Stomach (tissue), 9 donors: ENCODE measurements around the gene ZMIZ1. TPM values are rescaled to one million over a fixed set of nuclear protein-coding genes. Genes with fewer than 3 reads are reported as not detected.

Source experiments
- DNase-seq, 2 donors: peaks; one replicate each; pipeline versions ENCODE4 v3.0.0 to v3.0.0-alpha.2; 2013 to 2019
- H3K27ac ChIP-seq, 5 donors: fragments of 200-600 bp in 4 of 5; sonication (generic) in 4 of 5; one replicate each; pipeline ENCODE4 v1.5.1; 2013 to 2019; ENCODE audit warnings: mild to moderate bottlenecking in 1 of 5, moderate library complexity in 1 of 5
- H3K27me3 ChIP-seq, 3 donors: fragments of 200-600 bp; sonication (generic); one replicate each; pipeline ENCODE4 v1.5.1; 2017 to 2019; ENCODE audit warnings: mixed run types in 1 of 3
- H3K36me3 ChIP-seq, 4 donors: fragments of 200-600 bp; sonication (generic); 1 replicate in 3 of 4; 2 replicates in 1 of 4; pipeline ENCODE4 v1.5.1; 2016 to 2019
- H3K4me1 ChIP-seq, 4 donors: fragments of 200-600 bp; sonication (generic); one replicate each; pipeline ENCODE4 v1.5.1; 2016 to 2019
- H3K4me3 ChIP-seq, 4 donors: fragments of 200-600 bp; sonication (generic) in 3 of 4; one replicate each; pipeline ENCODE4 v1.5.1; 2016 to 2019; ENCODE audit warnings: mild to moderate bottlenecking in 1 of 4
- H3K9me3 ChIP-seq, 4 donors: fragments of 200-600 bp; sonication (generic); one replicate each; pipeline ENCODE4 v1.5.1; 2016 to 2019
- EP300 ChIP-seq: sonication (generic); formaldehyde crosslinking; IDR thresholded peaks from one replicate; pipeline ENCODE4 v1.6.1; 2017; ENCODE audit warnings: antibody characterized with exemption
- POLR2A ChIP-seq, 4 donors: fragments of 450-650 bp; IDR thresholded peaks; one replicate each; pipeline ENCODE4 v1.6.1; 2016; ENCODE audit warnings: antibody characterized with exemption in 4 of 4, control low read depth in 2 of 4, mild to moderate bottlenecking in 1 of 4, moderate library complexity in 1 of 4
- POLR2AphosphoS5 ChIP-seq, 3 donors: sonication (generic); formaldehyde crosslinking; IDR thresholded peaks; one replicate each; pipeline ENCODE4 v1.6.1; 2016; ENCODE audit warnings: antibody characterized with exemption in 3 of 3
- WGBS, 5 donors: extraction: QIAGEN DNeasy Blood & Tissue Kit in 3 of 5; methylation state at CpG; one replicate each; pipeline versions ENCODE4 v1.1.5 to v1.1.7; 2013 to 2018; 5-methylcytosine and 5-hydroxymethylcytosine counted together
- intact Hi-C: fragments of 100-400 bp; cut with DNase I; formaldehyde crosslinking; loops from one replicate; pipeline ENCODE4 v1.15.1; 2023; ENCODE audit warnings: low total_unique reads
- polyA plus RNA-seq, 3 donors: library from polyadenylated mRNA; stranded (reverse); fragments of 200-250 nt; gene quantifications; one replicate each; pipeline ENCODE4 v1.2.3, GENCODE V29; 2013
- total RNA-seq, 5 donors: library from RNA; depleted of rRNA; stranded (reverse); fragments of >200 nt; gene quantifications; one replicate each; pipeline versions ENCODE4 v1.1.0 to v1.2.3, GENCODE V29; 2014 to 2016
- TF ChIP-seq, protein P1 (sequence below), 7 experiments: fragments of 450-650 bp in 4 of 7; fragments of 200-600 bp in 3 of 7; sonication (generic) in 3 of 7; IDR thresholded peaks; one replicate each; pipeline ENCODE4 v1.5.1; 2016 to 2019; ENCODE audit warnings: antibody characterized with exemption in 7 of 7, control low read depth in 2 of 7, mild to moderate bottlenecking in 1 of 7
- donor health status: healthy with polysubstance abuse.
- donor health status: Bipolar disorder and iron deficiency.
- donor health status: healthy.

ZMIZ1 gene
- total and polyA plus RNA-seq, 8 donors: 17.7 to 103 (median 26.3) TPM

DNA sequence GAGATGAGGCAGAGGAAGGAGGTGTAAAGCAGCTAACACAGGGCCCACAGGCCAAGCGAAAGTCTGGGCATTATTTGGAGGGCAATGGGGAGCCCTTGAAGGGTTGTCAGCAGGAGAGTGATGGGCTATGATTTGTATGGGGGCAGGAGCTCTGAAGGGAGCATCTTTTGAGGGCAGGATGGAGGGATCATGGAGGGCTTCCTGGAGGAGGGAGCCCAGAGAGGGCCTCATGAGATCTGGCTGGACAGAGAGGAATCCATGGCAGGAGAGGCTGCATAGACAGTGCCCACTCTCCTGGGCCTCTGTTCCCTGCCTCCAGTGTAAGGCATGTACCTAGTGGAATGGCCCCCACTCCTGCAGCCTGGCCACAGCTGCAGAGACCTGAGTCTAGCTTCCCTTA is 141.9 kb downstream of the ZMIZ1 start:
- Histone ChIP-seq H3K9me3 (no peaks in the 10 kb centered on the region), H3K36me3 (peaks cover 74 to 100% (median 99%) of the 10 kb centered on the region in 4 donors), H3K27me3 (no peaks in the 10 kb centered on the region), H3K4me3 (no peak overlapping the region), H3K4me1 (peaks cover 0 to 9% (median 0%) of the 10 kb centered on the region in 4 donors), H3K27ac (no peak overlapping the region)
- 61 to 100% (median 98%) methylated on average over 1 of the region's 1 CpG for WGBS, 5 donors
- intact Hi-C loops: no loop called here
- DNase-seq: no peak
- TF ChIP-seq POLR2A (IDR thresholded peaks at IDR 0.05): no peak
- TF ChIP-seq POLR2AphosphoS5 (IDR thresholded peaks at IDR 0.05): no peak
- TF ChIP-seq, protein P1, sequence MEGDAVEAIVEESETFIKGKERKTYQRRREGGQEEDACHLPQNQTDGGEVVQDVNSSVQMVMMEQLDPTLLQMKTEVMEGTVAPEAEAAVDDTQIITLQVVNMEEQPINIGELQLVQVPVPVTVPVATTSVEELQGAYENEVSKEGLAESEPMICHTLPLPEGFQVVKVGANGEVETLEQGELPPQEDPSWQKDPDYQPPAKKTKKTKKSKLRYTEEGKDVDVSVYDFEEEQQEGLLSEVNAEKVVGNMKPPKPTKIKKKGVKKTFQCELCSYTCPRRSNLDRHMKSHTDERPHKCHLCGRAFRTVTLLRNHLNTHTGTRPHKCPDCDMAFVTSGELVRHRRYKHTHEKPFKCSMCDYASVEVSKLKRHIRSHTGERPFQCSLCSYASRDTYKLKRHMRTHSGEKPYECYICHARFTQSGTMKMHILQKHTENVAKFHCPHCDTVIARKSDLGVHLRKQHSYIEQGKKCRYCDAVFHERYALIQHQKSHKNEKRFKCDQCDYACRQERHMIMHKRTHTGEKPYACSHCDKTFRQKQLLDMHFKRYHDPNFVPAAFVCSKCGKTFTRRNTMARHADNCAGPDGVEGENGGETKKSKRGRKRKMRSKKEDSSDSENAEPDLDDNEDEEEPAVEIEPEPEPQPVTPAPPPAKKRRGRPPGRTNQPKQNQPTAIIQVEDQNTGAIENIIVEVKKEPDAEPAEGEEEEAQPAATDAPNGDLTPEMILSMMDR (IDR thresholded peaks at IDR 0.05): no peak
- no peak for TF ChIP-seq EP300

DNA sequence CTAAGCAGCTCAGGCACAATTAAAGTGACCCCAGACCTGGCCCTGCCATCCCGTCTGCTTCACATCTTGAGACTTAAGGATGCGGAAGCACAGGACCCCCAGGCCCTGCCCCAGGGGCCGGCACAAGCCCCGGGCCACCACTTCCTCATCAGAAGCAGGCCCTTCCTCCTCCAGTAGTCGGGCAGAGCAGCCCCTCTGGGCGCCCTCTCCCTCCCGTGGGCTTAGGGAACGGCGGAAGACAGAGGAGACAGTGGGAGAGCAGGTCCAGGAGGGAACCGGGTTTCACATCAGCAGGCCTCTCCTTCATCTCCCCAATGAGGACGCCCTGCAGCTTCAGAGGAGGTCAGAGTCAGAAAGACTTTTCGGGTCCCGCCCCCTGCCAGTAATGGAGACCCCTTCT is 142.8 kb downstream of the ZMIZ1 start:
- Histone ChIP-seq H3K27ac (no peak overlapping the region), H3K27me3 (no peaks in the 10 kb centered on the region), H3K4me1 (peaks cover 0 to 3% (median 0%) of the 10 kb centered on the region in 4 donors), H3K36me3 (peaks cover 77 to 100% (median 99%) of the 10 kb centered on the region in 4 donors), H3K9me3 (no peaks in the 10 kb centered on the region), H3K4me3 (no peak overlapping the region)
- intact Hi-C loops: no loop called here
- WGBS, 5 donors: 79 to 90% (median 85%) methylated on average over 13 of the region's 13 CpGs
- no peak for DNase-seq
- no peak for TF ChIP-seq EP300
- no peak for TF ChIP-seq POLR2AphosphoS5 (IDR thresholded peaks at IDR 0.05)
- TF ChIP-seq, protein P1 (IDR thresholded peaks at IDR 0.05): no peak
- no peak for TF ChIP-seq POLR2A (IDR thresholded peaks at IDR 0.05)

DNA sequence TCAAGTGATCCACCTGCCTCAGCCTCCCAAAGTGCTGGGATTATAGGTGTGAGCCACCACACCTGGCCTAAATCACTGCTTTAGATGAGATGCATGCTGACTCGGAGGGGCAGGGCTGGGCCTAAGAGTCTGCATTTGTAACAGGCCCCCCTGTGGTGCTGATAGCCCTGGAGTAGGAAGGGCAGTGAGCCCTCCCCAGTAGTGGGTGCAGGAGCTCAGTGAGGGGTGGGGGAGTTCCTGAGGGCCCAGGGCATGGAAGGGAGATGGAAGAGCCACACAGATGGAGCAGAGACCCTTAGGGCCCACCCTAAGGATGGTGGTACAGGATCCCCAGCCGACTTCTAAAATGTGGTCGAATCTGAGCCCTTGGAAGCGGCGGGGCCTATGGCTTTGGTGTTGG is 146.8 kb downstream of the ZMIZ1 start:
- H3K36me3 ChIP-seq: peaks cover 67 to 100% (median 93%) of the 10 kb centered on the region in 4 donors

DNA sequence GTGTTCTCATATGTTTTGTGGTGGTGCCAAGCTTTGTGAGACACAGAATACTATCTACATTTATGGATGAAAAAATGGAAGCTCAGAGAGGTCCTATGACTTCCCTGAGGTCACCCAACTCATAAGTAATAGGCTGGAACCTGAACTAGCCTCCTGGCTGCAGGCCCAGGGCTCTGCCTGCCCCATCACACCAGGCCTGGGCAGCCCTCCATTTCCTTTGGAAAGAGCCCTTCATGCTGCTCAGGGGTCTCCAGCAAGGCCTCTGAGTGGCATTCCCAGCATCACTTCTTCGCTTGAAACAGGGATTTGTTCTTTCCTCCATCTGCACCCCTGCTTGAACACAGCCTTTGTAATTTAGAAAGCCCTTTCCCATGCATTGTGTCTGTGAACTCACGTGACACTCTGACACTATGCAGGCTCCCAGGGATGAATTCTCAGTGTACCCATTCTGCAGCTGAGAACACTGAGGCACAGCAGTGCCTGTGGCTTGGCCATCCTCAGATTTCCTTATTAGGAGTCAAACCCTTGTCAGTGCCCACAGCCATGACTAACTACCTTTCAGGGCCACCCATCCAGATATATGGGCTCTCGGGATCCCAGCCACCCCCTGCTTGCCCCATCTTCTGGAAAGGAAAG is 150.7 kb downstream of the ZMIZ1 start:
- Histone ChIP-seq H3K27ac (peak overlapping the region in 4 of 5 donors; percentile 18 to 89 (median 78)), H3K4me1 (peaks cover 40 to 71% (median 58%) of the 10 kb centered on the region in 4 donors)
- intact Hi-C loops: no loop called here

More for the DNA sequence above, 146.8 kb downstream of the ZMIZ1 start:
- 96 to 98% (median 97%) methylated on average over 5 of the region's 5 CpGs for WGBS, 5 donors
- intact Hi-C loops: no loop called here
- no peak for DNase-seq
- H3K4me1 ChIP-seq: peaks cover 8 to 32% (median 22%) of the 10 kb centered on the region in 4 donors
- H3K4me3 ChIP-seq: no peak overlapping the region
- H3K27me3 ChIP-seq: no peaks in the 10 kb centered on the region
- no peak overlapping the region for H3K27ac ChIP-seq
- no peak for TF ChIP-seq POLR2A (IDR thresholded peaks at IDR 0.05)
- no peak for TF ChIP-seq POLR2AphosphoS5 (IDR thresholded peaks at IDR 0.05)
- TF ChIP-seq EP300: no peak
- TF ChIP-seq, protein P1 (IDR thresholded peaks at IDR 0.05): no peak
- no peaks in the 10 kb centered on the region for H3K9me3 ChIP-seq

More for the DNA sequence above, 150.7 kb downstream of the ZMIZ1 start:
- DNase-seq: no peak
- TF ChIP-seq, protein P1 (IDR thresholded peaks at IDR 0.05): no peak
- TF ChIP-seq POLR2AphosphoS5 (IDR thresholded peaks at IDR 0.05) (no peak), POLR2A (IDR thresholded peaks at IDR 0.05) (no peak), EP300 (no peak)
- Histone ChIP-seq H3K4me3 (no peak overlapping the region), H3K36me3 (peaks cover 42 to 94% (median 64%) of the 10 kb centered on the region in 4 donors), H3K9me3 (no peaks in the 10 kb centered on the region), H3K27me3 (no peaks in the 10 kb centered on the region)
- WGBS, 5 donors: 91 to 97% (median 93%) methylated on average over 2 to 3 of the region's 3 CpGs
